H1 (cell line): ENCODE data around the gene GRIA4.

Experiments
- EGR1 ChIP-seq: IDR thresholded peaks from 2 replicates; pipeline ENCODE4 v1.6.1; 2011; ENCODE audit warnings: low read depth, low read length, borderline replicate concordance
- RNF2 ChIP-seq: fragments of 200-900, 300-1000 bp; sonication (generic); IDR thresholded peaks from 2 replicates; pipeline ENCODE4 v1.7.1; 2016; ENCODE audit warnings: borderline replicate concordance, low read depth, mild to moderate bottlenecking, antibody characterized with exemption, low read length; ENCODE audit not compliant: poor library complexity, severe bottlenecking; ENCODE audit errors: missing control alignments
- SUZ12 ChIP-seq: fragments of 200-600 bp; sonication (generic); IDR thresholded peaks from 2 replicates; pipeline ENCODE4 v1.6.1; 2012; ENCODE audit warnings: mild to moderate bottlenecking, inconsistent platforms, low read length, moderate library complexity, mixed read lengths
- TF ChIP-seq, protein P1 (sequence below), 3 experiments: IDR thresholded peaks; 1 replicate in 2 of 3; 2 replicates in 1 of 3; pipeline versions ENCODE4 v1.5.1 to v1.6.1; 2011; ENCODE audit warnings: low read length in 3 of 3, mild to moderate bottlenecking in 3 of 3, inconsistent platforms in 2 of 3, low read depth in 1 of 3, moderate library complexity in 1 of 3; ENCODE audit not compliant: insufficient read depth in 1 of 3; ENCODE audit errors: control extremely low read depth in 1 of 3

GRCh38 chr11:105802390-105802789 lies 192.5 kb downstream of the GRIA4 start:
- TF ChIP-seq, protein P1, sequence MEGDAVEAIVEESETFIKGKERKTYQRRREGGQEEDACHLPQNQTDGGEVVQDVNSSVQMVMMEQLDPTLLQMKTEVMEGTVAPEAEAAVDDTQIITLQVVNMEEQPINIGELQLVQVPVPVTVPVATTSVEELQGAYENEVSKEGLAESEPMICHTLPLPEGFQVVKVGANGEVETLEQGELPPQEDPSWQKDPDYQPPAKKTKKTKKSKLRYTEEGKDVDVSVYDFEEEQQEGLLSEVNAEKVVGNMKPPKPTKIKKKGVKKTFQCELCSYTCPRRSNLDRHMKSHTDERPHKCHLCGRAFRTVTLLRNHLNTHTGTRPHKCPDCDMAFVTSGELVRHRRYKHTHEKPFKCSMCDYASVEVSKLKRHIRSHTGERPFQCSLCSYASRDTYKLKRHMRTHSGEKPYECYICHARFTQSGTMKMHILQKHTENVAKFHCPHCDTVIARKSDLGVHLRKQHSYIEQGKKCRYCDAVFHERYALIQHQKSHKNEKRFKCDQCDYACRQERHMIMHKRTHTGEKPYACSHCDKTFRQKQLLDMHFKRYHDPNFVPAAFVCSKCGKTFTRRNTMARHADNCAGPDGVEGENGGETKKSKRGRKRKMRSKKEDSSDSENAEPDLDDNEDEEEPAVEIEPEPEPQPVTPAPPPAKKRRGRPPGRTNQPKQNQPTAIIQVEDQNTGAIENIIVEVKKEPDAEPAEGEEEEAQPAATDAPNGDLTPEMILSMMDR (IDR thresholded peaks at IDR 0.05; ENCODE audit: control extremely low read depth in 1 of 3, insufficient read depth in 1 of 3, low read depth in 1 of 3, low read length in 3 of 3) = no peak
- TF ChIP-seq SUZ12 (no peak), RNF2 (no peak), EGR1 (no peak)
